Stimulated activated CD8-positive, alpha-beta memory T cell treated with anti-CD3 and anti-CD28 coated beads, Interleukin-15, amount 100 ng/mL, for 4 hours (primary cell): ENCODE results near the gene RPF1.
A peak's percentile ranks its signal among the peaks of the same experiment; 100 is the strongest.
"Not testable (repeated sequence)": the region's sequence is repeated elsewhere in the genome, so short reads cannot be mapped to it uniquely, and the experiment has no call there.

Source experiments
- DNase-seq, 2 donors: peaks; one replicate each; pipeline ENCODE4 v3.0.0-alpha.2; 2020; ENCODE audit warnings: low read depth in 2 of 2

RPF1 gene

GRCh38 chr1:84493747-84494146, 14.7 kb downstream of the RPF1 start:
- no peak for DNase-seq

- no peak for DNase-seq
These were observed 17.4 kb downstream of the RPF1 start for GRCh38 chr1:84496498-84496897.

GRCh38 chr1:84497631-84498275, 18.7 kb downstream of the RPF1 start:
- DNase-seq: no peak

- DNase-seq: no peak
These were observed 23.9 kb downstream of the RPF1 start for GRCh38 chr1:84502927-84503326.

- no peak for DNase-seq
These were observed 25.8 kb downstream of the RPF1 start for GRCh38 chr1:84504580-84505492.

- no peak for DNase-seq
These were observed 26.5 kb downstream of the RPF1 start for GRCh38 chr1:84505493-84506001.

- peak; percentile 97 for DNase-seq
These were observed 27.1 kb downstream of the RPF1 start, which contains the start of the genes GNG5 and SPATA1 for GRCh38 chr1:84506002-84506728. Gene GNG5, minus strand, starts transcription at chr1:84506581. Its CDS starts 490 bp downstream, at chr1:84506091. Gene SPATA1, plus strand, starts transcription at chr1:84506386. Its CDS starts 9,974 bp downstream, at chr1:84516360.

GRCh38 chr1:84506729-84507453, 27.8 kb downstream of the RPF1 start:
- DNase-seq: no peak

- DNase-seq: not testable (repeated sequence)
These were observed 28.8 kb downstream of the RPF1 start for GRCh38 chr1:84507887-84508286.

- no peak for DNase-seq
These were observed 29.4 kb downstream of the RPF1 start for GRCh38 chr1:84508510-84508909.

GRCh38 chr1:84509029-84509428, 30.0 kb downstream of the RPF1 start:
- no peak for DNase-seq

GRCh38 chr1:84510165-84510564, 31.1 kb downstream of the RPF1 start:
- no peak for DNase-seq

GRCh38 chr1:84510668-84511067, 31.6 kb downstream of the RPF1 start:
- no peak for DNase-seq

GRCh38 chr1:84524590-84524989, 45.5 kb downstream of the RPF1 start:
- no peak for DNase-seq

- DNase-seq: no peak
These were observed 46.7 kb downstream of the RPF1 start for GRCh38 chr1:84525779-84526178.

- no peak for DNase-seq
These were observed 59.5 kb downstream of the RPF1 start for GRCh38 chr1:84538599-84538998.

- DNase-seq: no peak
These were observed 60.9 kb downstream of the RPF1 start for GRCh38 chr1:84539972-84540371.

- no peak for DNase-seq
These were observed 61.7 kb downstream of the RPF1 start for GRCh38 chr1:84540759-84541158.

GRCh38 chr1:84541679-84542078, 62.6 kb downstream of the RPF1 start:
- no peak for DNase-seq
